Measurements from ENCODE around the gene LCAT.
A peak's percentile ranks its signal among the peaks of the same experiment; 100 is the strongest.
"Not testable (repeated sequence)": the region's sequence is repeated elsewhere in the genome, so short reads cannot be mapped to it uniquely, and the experiment has no call there.

The LCAT gene

DNA sequence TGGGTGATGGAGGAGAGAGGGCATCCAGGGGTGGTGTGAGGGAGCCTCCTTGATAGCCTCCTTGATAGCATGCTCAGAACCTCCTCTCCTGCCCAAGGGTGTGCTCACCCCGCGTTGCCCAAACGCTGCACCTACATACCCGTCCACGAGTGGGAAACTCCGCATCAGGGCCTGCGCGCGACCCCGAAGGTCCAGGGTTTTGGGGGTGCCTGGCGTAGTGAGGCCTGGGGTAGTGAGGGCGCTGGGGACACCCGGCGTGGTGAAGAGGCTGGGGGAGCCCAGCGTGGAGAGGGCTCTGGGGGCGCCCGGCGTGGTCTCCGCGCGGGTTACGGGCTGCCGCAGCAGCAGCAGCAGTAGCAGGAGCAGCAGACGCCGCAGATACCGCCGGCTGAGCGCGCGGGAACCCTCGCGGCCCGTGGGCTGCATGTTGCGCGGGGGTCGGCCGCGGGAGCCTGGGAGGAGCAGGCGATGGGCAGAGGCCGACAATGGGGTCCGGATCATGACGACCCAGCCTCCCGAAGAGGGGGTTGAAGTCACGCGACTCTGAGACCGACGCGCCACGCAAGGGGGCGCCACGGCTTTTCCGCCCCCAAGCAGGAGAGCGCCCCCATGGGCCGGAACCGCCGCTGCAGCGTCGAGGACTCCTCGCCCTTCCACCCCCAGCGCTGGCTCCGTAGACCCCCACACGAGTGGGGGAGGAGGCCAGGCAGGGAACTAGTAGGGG, 36.2 kb upstream of the LCAT start, which contains the start of gene DPEP3:
Gene DPEP3 (minus strand): TSS at position 545 of the 724 bp plus-strand sequence. CDS start 119 bp downstream, at position 426.
- FAIRE-seq = no peak
- TF ChIP-seq POLR2A (IDR thresholded peaks at IDR 0.05; ENCODE audit: low read depth, low read length) = no peak
- no peak for TF ChIP-seq POLR2AphosphoS5 (IDR thresholded peaks at IDR 0.05; ENCODE audit: low read depth, low read length)
- no peak for TF ChIP-seq TAF1 (IDR thresholded peaks at IDR 0.05; ENCODE audit: borderline replicate concordance, low read depth, low read length)
- DNase-seq (ENCODE audit: insufficient read length) = peak; percentile 30

DNA sequence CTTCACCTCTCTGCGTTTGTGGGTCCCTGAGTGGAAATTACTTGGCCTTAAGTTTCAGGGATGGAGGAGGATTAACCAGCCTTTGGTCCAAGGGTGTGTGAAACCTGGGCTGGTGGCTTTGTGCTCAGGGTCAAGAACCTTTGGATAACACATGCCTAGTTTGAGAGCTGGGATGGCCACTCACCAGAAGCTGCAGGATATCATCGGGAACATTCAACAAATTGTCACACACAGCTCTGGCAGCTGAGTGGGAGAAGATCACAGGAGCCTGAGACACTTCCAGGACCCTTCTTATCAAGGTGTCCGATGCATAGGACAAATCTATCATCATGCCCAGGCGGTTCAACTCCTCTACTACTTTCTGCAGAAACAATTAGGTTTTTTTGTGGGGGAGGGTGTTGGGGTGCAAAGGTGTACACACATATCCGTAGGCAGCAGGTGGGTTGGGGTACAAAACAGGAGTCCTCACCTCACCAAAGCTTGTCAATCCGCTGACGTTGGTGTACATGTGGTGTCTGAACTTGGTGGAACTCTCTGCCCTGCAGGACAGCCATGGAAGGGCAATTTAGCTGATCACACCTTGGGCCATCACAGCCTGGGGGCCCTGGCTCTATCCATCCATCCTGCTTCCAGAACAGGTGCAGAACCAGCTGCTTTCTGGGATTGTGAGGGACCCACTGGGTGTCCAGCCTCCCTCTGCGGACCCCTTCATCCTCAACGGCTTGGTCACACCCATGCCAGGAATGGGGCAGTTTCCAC, 33.7 kb upstream of the LCAT start:
- TF ChIP-seq POLR2A (IDR thresholded peaks at IDR 0.05; ENCODE audit: low read depth, low read length) (no peak), TAF1 (IDR thresholded peaks at IDR 0.05; ENCODE audit: borderline replicate concordance, low read depth, low read length) (no peak), POLR2AphosphoS5 (IDR thresholded peaks at IDR 0.05; ENCODE audit: low read depth, low read length) (no peak)
- no peak for FAIRE-seq
- no peak for DNase-seq (ENCODE audit: insufficient read length)

DNA sequence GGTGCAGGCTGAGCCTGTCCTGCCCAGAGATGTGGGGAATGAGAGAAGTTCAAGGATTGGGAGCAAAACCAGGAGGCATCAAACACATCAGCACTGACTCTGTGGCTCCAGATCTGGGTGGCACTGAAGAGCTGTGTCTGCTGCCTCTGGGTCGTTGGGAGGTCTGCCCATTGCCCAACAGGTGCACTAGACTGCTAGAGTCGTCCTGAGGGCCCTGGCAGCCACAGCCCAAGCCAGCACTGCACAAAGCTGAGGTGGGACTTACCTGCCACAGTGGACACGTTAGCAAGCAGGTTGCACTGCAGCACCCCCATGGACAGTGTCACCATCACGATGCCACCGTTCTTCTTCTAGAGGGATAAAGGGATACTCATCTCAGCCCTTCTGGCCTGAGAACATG, 33.1 kb upstream of the LCAT start:
- FAIRE-seq (no peak), DNase-seq (ENCODE audit: insufficient read length) (no peak)
- TF ChIP-seq TAF1 (IDR thresholded peaks at IDR 0.05; ENCODE audit: borderline replicate concordance, low read depth, low read length) (no peak), POLR2AphosphoS5 (IDR thresholded peaks at IDR 0.05; ENCODE audit: low read depth, low read length) (no peak), POLR2A (IDR thresholded peaks at IDR 0.05; ENCODE audit: low read depth, low read length) (no peak)

DNA sequence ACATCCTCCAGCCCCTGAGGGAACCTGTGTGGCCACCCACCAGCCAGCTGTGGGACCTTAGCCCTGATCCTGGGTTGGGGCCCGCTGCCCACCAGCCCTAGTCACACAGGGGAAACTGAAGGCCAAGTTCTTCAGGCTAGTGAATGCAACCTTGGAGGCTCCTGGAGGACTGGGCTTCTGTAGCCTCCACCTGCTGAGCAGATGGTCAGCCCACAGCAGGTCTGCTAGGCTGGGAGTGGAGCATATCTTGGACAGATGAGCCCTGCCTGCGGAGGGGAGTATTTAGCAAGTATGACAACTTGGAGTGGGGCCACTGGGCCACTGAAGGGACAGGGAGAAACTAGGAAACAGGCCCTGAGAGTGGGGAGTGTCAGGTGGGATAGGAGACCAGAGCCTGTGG, 32.3 kb upstream of the LCAT start:
- DNase-seq (ENCODE audit: insufficient read length) = no peak
- TF ChIP-seq TAF1 (IDR thresholded peaks at IDR 0.05; ENCODE audit: borderline replicate concordance, low read depth, low read length) (no peak), POLR2A (IDR thresholded peaks at IDR 0.05; ENCODE audit: low read depth, low read length) (no peak), POLR2AphosphoS5 (IDR thresholded peaks at IDR 0.05; ENCODE audit: low read depth, low read length) (no peak)
- FAIRE-seq = no peak

DNA sequence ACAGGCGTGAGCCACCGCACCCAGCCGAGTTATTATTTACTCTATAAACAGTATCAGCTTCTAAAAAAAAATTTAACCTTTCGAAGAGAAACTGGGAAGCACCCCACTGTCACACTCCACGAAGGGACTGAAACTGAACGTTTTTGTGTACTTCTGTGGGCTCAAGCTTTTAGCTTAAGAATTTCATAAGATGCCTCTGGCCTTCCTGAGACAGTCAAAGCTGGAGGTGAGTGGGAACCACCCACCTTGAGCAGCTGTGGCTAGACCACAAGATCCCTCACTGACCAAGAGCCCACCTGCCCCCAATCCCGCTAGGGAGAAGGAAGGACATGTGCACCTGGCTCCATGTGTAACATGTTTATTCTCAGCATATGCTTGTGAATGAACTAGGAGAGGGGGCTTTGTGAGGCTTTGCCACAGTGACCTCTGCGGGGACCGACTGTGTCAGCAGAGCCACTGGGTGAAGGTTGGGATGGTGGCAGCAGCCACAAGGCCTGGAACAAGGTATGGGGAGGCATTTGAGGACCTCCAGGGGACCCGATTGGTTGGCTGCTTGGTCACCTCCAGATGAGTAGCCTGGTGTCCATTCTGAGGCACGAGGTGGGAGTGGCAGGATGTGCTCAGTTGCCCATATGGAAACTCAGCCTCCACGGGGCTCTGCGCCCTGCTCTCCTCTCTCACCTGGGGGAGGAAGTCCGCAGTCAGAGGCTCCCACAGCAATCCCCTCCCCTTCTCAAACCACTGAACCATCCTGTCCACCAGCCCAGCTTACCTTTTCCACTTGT, 31.6 kb upstream of the LCAT start:
- DNase-seq (ENCODE audit: insufficient read length) (no peak), FAIRE-seq (no peak)
- TF ChIP-seq POLR2AphosphoS5 (IDR thresholded peaks at IDR 0.05; ENCODE audit: low read depth, low read length) = no peak
- TF ChIP-seq POLR2A (IDR thresholded peaks at IDR 0.05; ENCODE audit: low read depth, low read length) = no peak
- no peak for TF ChIP-seq TAF1 (IDR thresholded peaks at IDR 0.05; ENCODE audit: borderline replicate concordance, low read depth, low read length)

DNA sequence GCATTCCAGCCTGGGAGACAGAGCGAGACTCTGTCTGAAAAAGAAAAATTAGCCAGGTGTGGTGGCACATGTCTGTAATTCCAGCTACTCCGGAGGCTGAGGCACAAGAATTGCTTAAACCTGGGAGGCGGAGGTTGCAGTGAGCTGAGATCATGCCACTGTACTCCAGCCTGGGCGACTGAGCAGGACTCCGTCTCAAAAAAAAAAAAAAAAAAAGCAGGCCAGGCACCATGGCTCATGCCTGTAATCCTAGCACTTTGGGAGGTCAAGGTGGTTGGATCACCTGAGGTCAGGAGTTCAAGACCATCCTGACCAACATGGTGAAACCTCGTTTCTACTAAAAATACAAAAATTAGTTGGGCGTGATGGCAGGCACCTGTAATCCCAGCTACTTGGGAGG, 28.4 kb upstream of the LCAT start:
- DNase-seq (ENCODE audit: insufficient read length); FAIRE-seq: not testable (repeated sequence)

DNA sequence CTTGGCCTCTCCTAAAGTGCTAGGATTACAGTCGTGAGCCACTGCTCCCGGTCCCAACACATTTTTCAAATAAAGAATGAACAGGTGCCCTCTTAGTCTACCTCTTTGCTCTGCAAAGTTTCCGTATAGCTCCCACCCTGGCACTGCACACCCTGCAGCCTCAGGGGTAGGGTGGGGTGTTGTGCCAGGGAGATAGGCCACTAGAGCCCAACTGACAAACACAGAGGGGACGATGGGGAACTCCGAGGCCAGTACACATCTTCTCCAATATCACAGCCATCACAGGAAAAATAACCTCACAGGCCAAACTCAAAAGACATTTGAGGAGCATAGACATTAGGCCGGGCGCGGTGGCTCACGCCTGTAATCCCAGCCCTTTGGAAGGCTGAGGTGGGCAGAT, 27.2 kb upstream of the LCAT start:
- DNase-seq (ENCODE audit: insufficient read length) = no peak
- TF ChIP-seq TAF1 (IDR thresholded peaks at IDR 0.05; ENCODE audit: borderline replicate concordance, low read depth, low read length) = no peak
- no peak for TF ChIP-seq POLR2A (IDR thresholded peaks at IDR 0.05; ENCODE audit: low read depth, low read length)
- TF ChIP-seq POLR2AphosphoS5 (IDR thresholded peaks at IDR 0.05; ENCODE audit: low read depth, low read length) = no peak
- no peak for FAIRE-seq

DNA sequence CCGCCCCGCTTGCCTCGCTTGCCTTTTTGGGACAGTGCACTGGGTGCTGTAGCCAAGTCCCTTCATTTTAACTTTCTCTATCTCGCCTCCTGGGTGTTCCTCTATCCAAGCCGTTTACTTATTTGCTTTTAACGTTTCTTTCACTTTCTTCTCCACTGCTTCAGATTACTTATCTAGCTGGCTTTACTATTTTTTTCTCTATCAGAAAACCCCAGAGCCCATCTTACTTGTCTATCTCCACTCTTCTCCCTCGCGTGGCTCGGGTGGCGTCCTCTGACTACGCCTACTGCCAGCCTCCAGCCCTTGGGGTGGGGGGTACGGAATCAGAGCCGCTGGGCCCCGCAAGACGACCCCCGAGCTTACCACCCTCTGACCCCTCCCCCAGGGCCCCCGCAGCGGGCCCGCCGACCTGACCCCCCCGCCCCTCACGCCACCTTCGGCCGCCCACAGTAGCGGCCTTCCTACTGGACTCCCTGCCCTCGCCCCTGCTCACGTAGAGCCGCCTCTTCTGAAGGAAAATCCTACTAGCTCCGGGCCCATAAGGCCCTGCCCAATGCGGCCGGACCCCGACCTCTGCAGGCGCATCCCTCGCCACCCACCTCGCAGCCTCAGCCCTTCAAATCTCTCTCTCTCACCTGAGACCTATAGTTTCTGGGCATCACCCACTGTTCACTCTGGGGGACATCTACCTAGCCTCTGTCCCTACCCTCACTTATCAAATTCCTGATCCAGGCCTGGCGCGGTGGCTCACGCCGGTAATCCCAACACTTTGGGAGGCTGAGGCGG, 25.5 kb upstream of the LCAT start:
- FAIRE-seq (no peak), DNase-seq (ENCODE audit: insufficient read length) (no peak)
- no peak for TF ChIP-seq TAF1 (IDR thresholded peaks at IDR 0.05; ENCODE audit: borderline replicate concordance, low read depth, low read length)
- no peak for TF ChIP-seq POLR2A (IDR thresholded peaks at IDR 0.05; ENCODE audit: low read depth, low read length)
- no peak for TF ChIP-seq POLR2AphosphoS5 (IDR thresholded peaks at IDR 0.05; ENCODE audit: low read depth, low read length)

DNA sequence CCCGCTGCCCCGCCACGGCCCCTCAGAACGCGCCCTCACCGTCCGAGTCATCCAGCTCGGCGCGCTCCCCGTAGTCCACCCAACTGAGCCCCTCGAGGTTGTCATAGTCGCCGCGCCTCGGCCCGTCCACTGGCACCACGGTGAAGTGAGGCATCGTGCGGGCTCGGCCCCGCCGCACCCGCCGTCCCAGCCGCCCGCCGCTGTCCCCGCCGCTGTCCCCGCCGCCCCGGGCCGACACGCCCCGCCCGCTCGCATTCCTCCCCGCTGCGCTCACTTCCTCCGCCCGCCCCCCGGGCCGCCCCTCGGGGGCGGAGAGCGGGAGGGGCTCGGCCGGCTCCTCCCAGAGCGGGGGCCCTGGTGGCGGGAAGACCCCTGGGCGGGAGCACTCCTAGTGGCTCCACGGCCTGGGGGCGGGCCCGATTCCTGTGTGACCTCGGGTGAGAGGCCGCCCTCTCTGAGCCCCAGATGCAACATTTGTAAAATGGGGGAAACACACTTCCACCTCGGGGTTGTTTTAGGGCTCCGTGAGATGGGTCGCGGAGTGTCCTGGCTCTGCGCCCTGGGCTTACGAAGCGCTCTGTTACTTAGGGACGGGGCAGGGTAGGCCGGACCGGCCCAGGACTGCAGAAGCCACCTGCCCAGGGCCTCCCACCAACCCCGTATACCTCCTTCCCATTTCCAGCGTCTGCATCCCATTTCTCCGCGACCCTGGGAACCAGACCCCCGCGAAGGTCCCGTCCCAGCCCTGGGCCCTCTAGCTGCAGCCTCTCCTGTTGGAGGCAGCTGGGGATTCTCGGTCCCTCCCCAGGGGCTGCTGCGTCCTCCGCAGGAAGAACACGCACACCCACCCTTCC, 24.7 kb upstream of the LCAT start, which contains the start of gene SLC12A4:
Gene SLC12A4 (minus strand): TSS at position 238 of the 854 bp plus-strand sequence. CDS start 84 bp downstream, at position 154.
- DNase-seq (ENCODE audit: insufficient read length) (peak; percentile 97), FAIRE-seq (peak; percentile 91)
- TF ChIP-seq POLR2A (IDR thresholded peaks at IDR 0.05; ENCODE audit: low read depth, low read length) = peak; percentile 68; the same call in 1 of the 2 replicates
- TF ChIP-seq POLR2AphosphoS5 (IDR thresholded peaks at IDR 0.05; ENCODE audit: low read depth, low read length) = 0 out of 2 replicates have a peak, but pooled peaks have one; percentile 54
- TF ChIP-seq TAF1 (IDR thresholded peaks at IDR 0.05; ENCODE audit: borderline replicate concordance, low read depth, low read length) = no peak

DNA sequence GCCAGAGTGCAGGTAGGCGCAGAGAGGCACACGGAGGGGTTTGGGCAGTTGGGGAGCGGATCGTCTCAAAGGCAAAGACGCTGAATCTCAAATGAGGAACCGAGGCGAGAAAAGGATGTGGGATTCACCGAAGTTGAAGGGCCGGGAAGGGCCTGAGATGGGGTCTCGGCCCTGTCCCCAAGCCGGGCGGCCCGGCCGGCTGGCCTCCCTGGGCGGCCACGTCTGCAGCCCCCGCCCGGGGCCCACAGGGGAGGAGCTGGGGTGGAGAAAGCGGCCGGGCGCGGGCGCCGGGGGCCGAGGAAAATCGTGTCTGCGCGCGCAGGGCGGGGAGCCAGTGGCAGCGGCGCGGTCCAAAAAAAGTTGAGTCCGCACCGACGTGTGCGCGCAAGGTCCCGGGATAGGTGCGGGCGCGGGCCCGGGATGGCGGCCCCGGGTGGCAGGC, 24.1 kb upstream of the LCAT start:
- TF ChIP-seq TAF1 (IDR thresholded peaks at IDR 0.05; ENCODE audit: borderline replicate concordance, low read depth, low read length) (no peak), POLR2AphosphoS5 (IDR thresholded peaks at IDR 0.05; ENCODE audit: low read depth, low read length) (no peak), POLR2A (IDR thresholded peaks at IDR 0.05; ENCODE audit: low read depth, low read length) (no peak)
- DNase-seq (ENCODE audit: insufficient read length) = peak; percentile 62
- FAIRE-seq = no peak
